Astrocyte (in vitro differentiated cells and primary cell): ENCODE measurements around the gene TSPAN17.

ENCODE experiments used
- EZH2 ChIP-seq: IDR thresholded peaks from 2 replicates; pipeline ENCODE4 v1.6.1; 2012; ENCODE audit warnings: mild to moderate bottlenecking, low read length, inconsistent platforms; ENCODE audit not compliant: insufficient read depth
- TF ChIP-seq, protein P1 (sequence below): IDR thresholded peaks from 2 replicates; pipeline ENCODE4 v1.5.1; 2011; ENCODE audit warnings: low read depth, mild to moderate bottlenecking, inconsistent platforms, low read length, moderate library complexity; ENCODE audit not compliant: insufficient read depth

GRCh38 chr5:176629853-176630680, 17.2 kb upstream of the TSPAN17 start, which contains the start of the genes EIF4E1B and SNCB:
- TF ChIP-seq, protein P1, sequence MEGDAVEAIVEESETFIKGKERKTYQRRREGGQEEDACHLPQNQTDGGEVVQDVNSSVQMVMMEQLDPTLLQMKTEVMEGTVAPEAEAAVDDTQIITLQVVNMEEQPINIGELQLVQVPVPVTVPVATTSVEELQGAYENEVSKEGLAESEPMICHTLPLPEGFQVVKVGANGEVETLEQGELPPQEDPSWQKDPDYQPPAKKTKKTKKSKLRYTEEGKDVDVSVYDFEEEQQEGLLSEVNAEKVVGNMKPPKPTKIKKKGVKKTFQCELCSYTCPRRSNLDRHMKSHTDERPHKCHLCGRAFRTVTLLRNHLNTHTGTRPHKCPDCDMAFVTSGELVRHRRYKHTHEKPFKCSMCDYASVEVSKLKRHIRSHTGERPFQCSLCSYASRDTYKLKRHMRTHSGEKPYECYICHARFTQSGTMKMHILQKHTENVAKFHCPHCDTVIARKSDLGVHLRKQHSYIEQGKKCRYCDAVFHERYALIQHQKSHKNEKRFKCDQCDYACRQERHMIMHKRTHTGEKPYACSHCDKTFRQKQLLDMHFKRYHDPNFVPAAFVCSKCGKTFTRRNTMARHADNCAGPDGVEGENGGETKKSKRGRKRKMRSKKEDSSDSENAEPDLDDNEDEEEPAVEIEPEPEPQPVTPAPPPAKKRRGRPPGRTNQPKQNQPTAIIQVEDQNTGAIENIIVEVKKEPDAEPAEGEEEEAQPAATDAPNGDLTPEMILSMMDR = no peak
- TF ChIP-seq EZH2 = peak; percentile 88
